Panc1 (cell line): Measurements from ENCODE around the gene MLH3. TPM values are rescaled to one million over a fixed set of nuclear protein-coding genes. Genes with fewer than 3 reads are reported as not detected.

Experiments
- ATAC-seq: fragments of 200-7000 bp; cut with Tn5 transposase; 2 replicates; pipeline ENCODE4 v1.9.1; 2020; ENCODE audit warnings: mild to moderate bottlenecking, moderate library complexity
- BruUV-seq: library from RNA; stranded (reverse); fragments of 400-500 nt; replicated peaks from 2 replicates; lab custom pipeline; 2021; lab: Mats Ljungman, UMichigan
- CTCF ChIA-PET: fragments of 300-600 bp; sonication (Branson Sonifier 250); formaldehyde crosslinking; loops from one replicate; lab custom pipeline; 2022; ENCODE audit warnings: antibody characterized with exemption; lab: Charles Lee
- POLR2A ChIA-PET: fragments of 300-600 bp; sonication (Branson Sonifier 250); formaldehyde crosslinking; loops from one replicate; lab custom pipeline; 2022; ENCODE audit warnings: antibody characterized with exemption; lab: Charles Lee
- DNase-seq: peaks from one replicate; pipeline ENCODE4 v3.0.0-alpha.2; 2010; ENCODE audit warnings: low read depth, low spot score
- H3K27ac ChIP-seq: 2 replicates; pipeline ENCODE4 v1.5.1; 2011; ENCODE audit warnings: mild to moderate bottlenecking, low read length, inconsistent platforms
- H3K27me3 ChIP-seq: fragments of 200-500 bp; sonication (Bioruptor generic); 2 replicates; pipeline ENCODE4 v1.6.0; 2014; ENCODE audit warnings: low read length, inconsistent platforms; ENCODE audit not compliant: control insufficient read depth, insufficient read depth
- H3K36me3 ChIP-seq: fragments of 200-500 bp; sonication (Bioruptor generic); 2 replicates; pipeline ENCODE4 v1.5.1; 2014; ENCODE audit warnings: inconsistent platforms, mild to moderate bottlenecking, low read length, moderate library complexity; ENCODE audit not compliant: control insufficient read depth, insufficient read depth
- H3K4me1 ChIP-seq: 2 replicates; pipeline ENCODE4 v1.5.1; 2011; ENCODE audit warnings: inconsistent platforms, mild to moderate bottlenecking, low read length, moderate library complexity; ENCODE audit not compliant: control insufficient read depth, insufficient read depth
- H3K4me3 ChIP-seq, 2 experiments: 2 replicates each; pipeline ENCODE4 v1.5.1; 2011 to 2012; ENCODE audit warnings: low read depth in 2 of 2, low read length in 2 of 2, mild to moderate bottlenecking in 2 of 2, inconsistent platforms in 1 of 2, moderate library complexity in 1 of 2
- H3K9me3 ChIP-seq: fragments of 200-500 bp; sonication (Bioruptor generic); 2 replicates; pipeline ENCODE4 v1.5.1; 2014; ENCODE audit warnings: low read depth, mild to moderate bottlenecking, inconsistent platforms, low read length, moderate library complexity; ENCODE audit not compliant: control insufficient read depth, insufficient read depth
- CTCF ChIP-seq: fragments of 450-650 bp; IDR thresholded peaks from 2 replicates; pipeline ENCODE4 v1.5.1; 2017; ENCODE audit warnings: mild to moderate bottlenecking
- POLR2AphosphoS5 ChIP-seq: IDR thresholded peaks from 2 replicates; pipeline ENCODE4 v1.6.1; 2012; ENCODE audit warnings: mild to moderate bottlenecking, low read depth, low read length, moderate library complexity
- SIN3A ChIP-seq: IDR thresholded peaks from 2 replicates; pipeline ENCODE4 v1.6.1; 2012; ENCODE audit warnings: low read depth, mild to moderate bottlenecking, low read length, moderate library complexity, borderline replicate concordance; ENCODE audit not compliant: insufficient read depth
- TCF7L2 ChIP-seq: IDR thresholded peaks from 2 replicates; pipeline ENCODE4 v1.6.1; 2011; ENCODE audit warnings: mild to moderate bottlenecking, low read depth, low read length, inconsistent platforms
- in situ Hi-C: cut with HindIII; loops from 2 replicates; pipeline ENCODE4 v1.10.0; 2016; ENCODE audit warnings: low sequenced_read_pairs, low pct_unique_long_range_greater_than_20kb
- intact Hi-C: fragments of 100-400 bp; cut with micrococcal nuclease; formaldehyde crosslinking; loops from one replicate; pipeline ENCODE4 v1.10.0; 2022; ENCODE audit not compliant: unreplicated experiment
- total RNA-seq: library from RNA; stranded (reverse); gene quantifications from one replicate; pipeline ENCODE4 v1.2.1, GENCODE V29; 2021; ENCODE audit not compliant: unreplicated experiment
- TF ChIP-seq, protein P1 (sequence below), 2 experiments: IDR thresholded peaks; 2 replicates each; pipeline ENCODE4 v1.6.1; 2011 to 2012; ENCODE audit warnings: low read depth in 2 of 2, control low read depth in 1 of 2, low read length in 1 of 2, mild to moderate bottlenecking in 1 of 2, moderate library complexity in 1 of 2; ENCODE audit not compliant: insufficient read depth in 1 of 2

Gene MLH3
- total RNA-seq, 1 experiment from 2014 or later = 17.0 TPM

GRCh38 chr14:75059642-75060041 is 8.4 kb upstream of the MLH3 start:
- intact Hi-C loops = no loop called here
- ChIA-PET CTCF (interaction anchor here (0.6 kb wide), 1 partner anchor 650 kb away, joined by 6 read pairs; no protein-coding TSS in a partner anchor), POLR2A (no interaction called here)
- DNase-seq = no peak
- H3K4me3 ChIP-seq = no peak overlapping the region
- H3K36me3 ChIP-seq = peaks cover 2% of the 10 kb centered on the region
- no peak overlapping the region for H3K27ac ChIP-seq
- BruUV-seq = no TSS peak
- no peaks in the 10 kb centered on the region for H3K27me3 ChIP-seq
- no peaks in the 10 kb centered on the region for H3K9me3 ChIP-seq
- in situ Hi-C loops = no loop called here
- ATAC-seq = no peak
- H3K4me1 ChIP-seq = peaks cover 6% of the 10 kb centered on the region
- TF ChIP-seq TCF7L2 = no peak

- Histone ChIP-seq H3K27ac (no peak overlapping the region), H3K4me3 (no peak overlapping the region), H3K27me3 (no peaks in the 10 kb centered on the region), H3K9me3 (no peaks in the 10 kb centered on the region), H3K36me3 (no peaks in the 10 kb centered on the region), H3K4me1 (no peaks in the 10 kb centered on the region)
- ChIA-PET POLR2A (no interaction called here), CTCF (no interaction called here)
- BruUV-seq = no TSS peak
- ATAC-seq = no peak
- in situ Hi-C loops = no loop called here
- TF ChIP-seq, protein P1, sequence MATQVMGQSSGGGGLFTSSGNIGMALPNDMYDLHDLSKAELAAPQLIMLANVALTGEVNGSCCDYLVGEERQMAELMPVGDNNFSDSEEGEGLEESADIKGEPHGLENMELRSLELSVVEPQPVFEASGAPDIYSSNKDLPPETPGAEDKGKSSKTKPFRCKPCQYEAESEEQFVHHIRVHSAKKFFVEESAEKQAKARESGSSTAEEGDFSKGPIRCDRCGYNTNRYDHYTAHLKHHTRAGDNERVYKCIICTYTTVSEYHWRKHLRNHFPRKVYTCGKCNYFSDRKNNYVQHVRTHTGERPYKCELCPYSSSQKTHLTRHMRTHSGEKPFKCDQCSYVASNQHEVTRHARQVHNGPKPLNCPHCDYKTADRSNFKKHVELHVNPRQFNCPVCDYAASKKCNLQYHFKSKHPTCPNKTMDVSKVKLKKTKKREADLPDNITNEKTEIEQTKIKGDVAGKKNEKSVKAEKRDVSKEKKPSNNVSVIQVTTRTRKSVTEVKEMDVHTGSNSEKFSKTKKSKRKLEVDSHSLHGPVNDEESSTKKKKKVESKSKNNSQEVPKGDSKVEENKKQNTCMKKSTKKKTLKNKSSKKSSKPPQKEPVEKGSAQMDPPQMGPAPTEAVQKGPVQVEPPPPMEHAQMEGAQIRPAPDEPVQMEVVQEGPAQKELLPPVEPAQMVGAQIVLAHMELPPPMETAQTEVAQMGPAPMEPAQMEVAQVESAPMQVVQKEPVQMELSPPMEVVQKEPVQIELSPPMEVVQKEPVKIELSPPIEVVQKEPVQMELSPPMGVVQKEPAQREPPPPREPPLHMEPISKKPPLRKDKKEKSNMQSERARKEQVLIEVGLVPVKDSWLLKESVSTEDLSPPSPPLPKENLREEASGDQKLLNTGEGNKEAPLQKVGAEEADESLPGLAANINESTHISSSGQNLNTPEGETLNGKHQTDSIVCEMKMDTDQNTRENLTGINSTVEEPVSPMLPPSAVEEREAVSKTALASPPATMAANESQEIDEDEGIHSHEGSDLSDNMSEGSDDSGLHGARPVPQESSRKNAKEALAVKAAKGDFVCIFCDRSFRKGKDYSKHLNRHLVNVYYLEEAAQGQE (IDR thresholded peaks at IDR 0.05; ENCODE audit: insufficient read depth in 1 of 2, low read depth in 2 of 2, low read length in 1 of 2) = no peak
- TF ChIP-seq POLR2AphosphoS5 (no peak), TCF7L2 (no peak), CTCF (no peak), SIN3A (no peak)
- intact Hi-C loops = no loop called here
- no peak for DNase-seq
These were observed 3.2 kb upstream of the MLH3 start for GRCh38 chr14:75054421-75054820.

DNA sequence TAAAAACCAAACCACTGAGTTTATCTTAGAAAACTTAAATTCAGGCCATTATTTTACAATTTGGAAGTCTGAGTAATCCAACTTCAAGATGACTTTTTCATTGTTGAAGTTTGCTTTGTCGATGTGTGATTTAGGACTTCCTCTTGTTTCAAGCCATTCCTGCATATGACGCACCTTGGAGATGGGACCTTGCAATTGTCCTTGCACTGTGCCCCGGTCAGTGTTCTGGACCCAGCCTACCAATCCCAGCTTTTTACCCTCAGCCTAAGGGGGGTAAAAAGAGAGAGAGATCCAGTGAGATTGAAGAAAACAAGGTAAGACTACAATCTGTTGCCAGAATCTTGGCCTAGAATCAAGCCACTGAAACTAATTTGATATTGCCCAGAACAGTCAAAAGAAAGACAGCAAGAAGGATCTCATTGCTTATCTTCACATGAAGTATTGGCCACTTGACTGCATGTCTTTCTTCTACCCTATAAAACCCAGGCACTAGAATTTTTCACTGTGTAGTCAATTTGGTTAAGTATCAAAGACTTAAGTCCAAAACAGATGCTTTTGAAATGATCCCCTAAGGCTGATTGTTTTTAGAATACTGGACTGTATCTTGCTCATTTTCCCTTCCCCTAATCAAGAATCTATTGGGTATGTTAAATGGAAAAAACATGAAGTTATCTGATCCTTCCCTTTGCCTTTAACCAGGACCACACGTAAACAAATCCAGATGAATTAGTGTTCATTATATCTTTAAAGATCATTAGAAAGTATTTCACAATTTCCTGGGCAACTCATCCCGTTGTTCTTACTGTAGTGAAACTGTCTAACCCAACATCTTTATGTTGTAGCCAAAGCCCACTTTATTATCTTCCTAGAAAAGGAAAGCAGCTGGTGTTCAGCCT is 2.4 kb upstream of the MLH3 start:
- POLR2A ChIA-PET = no interaction called here
- in situ Hi-C loops (no loop called here), intact Hi-C loops (no loop called here)
- no TSS peak for BruUV-seq
- no peak for TF ChIP-seq POLR2AphosphoS5
- TF ChIP-seq CTCF = no peak
- TF ChIP-seq SIN3A = no peak
- no peak for TF ChIP-seq TCF7L2
- TF ChIP-seq, protein P1 (IDR thresholded peaks at IDR 0.05; ENCODE audit: insufficient read depth in 1 of 2, low read depth in 2 of 2, low read length in 1 of 2) = no peak
- H3K4me1 ChIP-seq = no peaks in the 10 kb centered on the region
- no peaks in the 10 kb centered on the region for H3K27me3 ChIP-seq
- ATAC-seq (no peak), DNase-seq (no peak)
- no peak overlapping the region for H3K4me3 ChIP-seq
- CTCF ChIA-PET = no interaction called here
- no peaks in the 10 kb centered on the region for H3K9me3 ChIP-seq
- no peaks in the 10 kb centered on the region for H3K36me3 ChIP-seq
- H3K27ac ChIP-seq = no peak overlapping the region
